AG08396 (cell line): Measurements from ENCODE around the gene ABRACL.
"Not testable (repeated sequence)": the region's sequence is repeated elsewhere in the genome, so short reads cannot be mapped to it uniquely, and the experiment has no call there.

Experiments
- DNase-seq: peaks from one replicate; pipeline ENCODE4 v3.0.0; 2012; ENCODE audit warnings: low spot score, mixed read lengths

Gene ABRACL

GRCh38 chr6:139011980-139012379, 16.6 kb upstream of the ABRACL start:
- no peak for DNase-seq

DNA sequence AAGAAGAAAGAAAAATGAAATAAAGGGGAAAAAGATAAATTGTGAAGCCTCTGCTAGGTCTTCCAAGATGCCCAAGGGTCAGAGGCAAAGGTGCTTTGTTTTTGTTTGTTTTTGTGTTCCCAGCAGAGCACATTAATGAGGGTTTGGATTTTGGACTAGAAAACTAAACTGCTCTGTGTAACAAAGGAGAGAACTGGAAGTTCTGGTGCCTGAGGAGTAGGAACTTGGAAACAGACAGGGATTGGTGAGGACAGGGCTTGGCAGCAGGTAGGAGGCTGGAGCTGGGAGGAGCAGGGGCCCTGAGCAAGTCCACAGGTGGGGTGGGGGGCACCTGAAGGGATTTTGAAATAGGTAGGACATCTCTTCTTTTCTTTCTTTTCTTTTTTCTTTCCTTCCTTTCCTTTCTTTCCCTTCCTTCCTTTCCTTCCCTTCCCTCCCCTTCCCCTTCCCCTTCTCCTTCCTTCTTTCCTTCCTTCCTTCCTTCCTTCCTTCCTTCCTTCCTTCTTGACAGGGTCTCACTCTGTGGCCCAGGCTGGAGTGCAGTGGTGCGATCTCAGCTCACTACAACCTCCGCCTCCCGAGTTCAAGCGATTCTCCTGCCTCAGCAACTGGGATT, 15.3 kb upstream of the ABRACL start:
- no peak for DNase-seq

DNA sequence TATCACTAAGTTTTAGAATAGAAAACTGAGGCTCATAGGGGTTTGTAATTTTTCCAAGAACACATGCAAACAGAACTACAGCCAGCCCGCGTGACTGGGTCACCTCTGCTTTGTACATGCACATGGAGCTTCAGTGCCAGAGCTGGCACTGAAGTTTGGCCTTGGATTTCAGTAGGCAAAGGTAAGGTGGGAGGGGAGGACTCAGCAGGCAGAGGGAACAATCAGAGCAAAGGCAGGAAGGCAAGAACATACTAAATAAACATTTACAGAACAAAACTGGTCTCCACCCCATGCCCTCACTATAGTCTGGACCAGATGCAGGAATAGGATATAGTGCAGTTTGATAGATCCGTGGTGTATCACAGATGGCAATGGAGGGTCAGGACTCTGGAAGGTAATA, 13.6 kb upstream of the ABRACL start:
- DNase-seq: no peak

DNA sequence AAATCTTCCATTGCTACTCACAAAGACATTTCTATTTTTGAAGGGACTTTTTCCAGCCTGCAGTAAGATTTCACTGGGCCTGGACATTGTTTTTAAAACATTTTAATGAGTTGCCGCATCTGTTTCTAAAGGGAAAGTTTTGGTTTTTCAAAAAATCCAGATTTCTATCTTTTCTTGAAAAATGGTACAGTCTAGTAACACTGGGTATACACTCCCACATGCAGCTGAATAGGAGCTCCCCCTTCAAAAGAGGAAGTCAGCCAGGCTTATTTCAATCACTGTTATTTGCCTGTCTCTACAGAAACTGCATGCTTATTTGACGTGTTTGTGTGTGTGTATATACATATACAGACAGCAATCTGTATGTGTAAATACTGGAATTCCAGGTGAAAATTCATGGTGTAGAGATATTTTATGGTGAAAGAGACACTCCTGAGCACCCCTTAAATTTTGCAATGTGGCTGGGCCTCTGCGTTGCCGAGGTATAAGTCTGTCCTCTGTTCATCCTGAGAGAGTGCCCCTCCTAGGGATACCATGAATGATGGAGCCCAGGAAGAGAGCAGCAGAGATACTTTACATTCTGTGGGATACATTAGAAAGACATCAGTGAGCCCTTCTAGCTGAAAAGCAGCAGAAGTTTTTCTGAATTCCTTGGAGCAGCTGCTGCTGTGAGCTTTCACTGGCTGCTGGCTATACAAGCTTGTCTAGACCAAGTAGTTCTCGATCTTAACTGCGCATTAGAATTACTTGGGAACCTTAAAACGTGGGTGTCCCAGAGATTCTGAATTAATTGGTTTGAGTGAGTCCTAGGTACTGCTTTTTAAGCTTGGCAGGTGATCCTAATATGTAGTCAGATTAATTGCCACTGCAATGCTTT, 12.0 kb upstream of the ABRACL start:
- no peak for DNase-seq

- DNase-seq: no peak
Measured at GRCh38 chr6:139017227-139017626, 11.3 kb upstream of the ABRACL start.

DNA sequence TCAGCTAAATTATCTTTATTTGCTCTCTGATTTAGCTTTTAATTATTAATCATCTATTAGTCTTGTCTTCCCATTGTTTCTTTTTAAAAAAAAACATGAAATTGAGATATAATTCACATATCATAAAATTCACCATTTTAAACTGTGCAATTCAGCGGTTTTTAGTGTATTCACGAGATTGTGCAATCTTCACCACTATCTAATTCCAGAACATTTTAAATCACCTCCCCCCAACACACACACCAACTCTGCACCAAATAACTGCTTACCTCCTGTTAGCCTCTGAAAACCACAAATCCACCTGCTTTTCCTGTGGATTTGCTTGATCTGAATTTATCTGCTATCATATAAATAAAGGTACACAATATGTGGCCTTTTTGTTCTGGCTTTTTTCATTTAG, 8.8 kb upstream of the ABRACL start:
- no peak for DNase-seq

- no peak for DNase-seq
Measured at GRCh38 chr6:139020689-139021088, 7.9 kb upstream of the ABRACL start.

DNA sequence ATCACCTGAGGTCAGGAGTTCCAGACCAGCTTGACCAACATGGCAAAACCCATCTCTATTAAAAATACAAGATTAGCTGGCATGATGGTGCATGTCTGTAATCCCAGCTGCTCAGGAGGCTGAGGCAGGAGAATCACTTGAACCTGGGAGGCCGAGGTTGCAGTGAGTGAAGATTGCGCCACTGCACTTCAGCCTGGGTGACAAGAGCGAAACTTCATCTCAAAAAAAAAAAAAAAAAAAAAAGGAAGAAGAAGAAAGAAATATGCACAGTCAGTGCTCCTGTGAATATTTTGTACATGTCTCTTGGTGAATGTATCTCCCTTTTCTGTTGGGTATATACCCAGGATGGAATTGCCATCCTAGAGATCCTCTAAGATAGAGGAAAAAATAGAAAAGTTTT, 3.1 kb upstream of the ABRACL start:
- DNase-seq: not testable (repeated sequence)

GRCh38 chr6:139027620-139028182, 844 bp upstream of the ABRACL start:
- DNase-seq: no peak

DNA sequence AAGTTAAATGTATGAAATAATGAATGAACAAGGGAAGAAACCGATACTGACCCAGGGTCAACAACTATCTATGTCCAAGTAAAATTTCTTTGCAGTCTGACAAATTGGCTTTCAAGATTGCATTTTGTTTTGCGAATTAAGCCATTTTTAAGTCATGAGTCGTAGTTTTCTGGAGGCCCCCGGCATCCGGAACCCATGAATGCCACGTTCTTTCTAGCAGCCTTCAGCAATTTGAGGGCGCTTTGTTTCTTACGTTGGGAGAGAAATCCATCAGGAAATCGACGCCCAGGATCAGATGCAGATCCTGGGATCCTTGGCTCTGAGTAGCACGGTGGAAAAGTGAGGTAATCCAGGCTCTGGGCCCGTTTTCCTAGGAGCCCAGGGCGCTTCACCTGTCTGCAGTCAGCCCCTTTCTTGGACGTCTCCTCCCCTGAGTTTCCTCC, 309 bp upstream of the ABRACL start:
- no peak for DNase-seq

DNA sequence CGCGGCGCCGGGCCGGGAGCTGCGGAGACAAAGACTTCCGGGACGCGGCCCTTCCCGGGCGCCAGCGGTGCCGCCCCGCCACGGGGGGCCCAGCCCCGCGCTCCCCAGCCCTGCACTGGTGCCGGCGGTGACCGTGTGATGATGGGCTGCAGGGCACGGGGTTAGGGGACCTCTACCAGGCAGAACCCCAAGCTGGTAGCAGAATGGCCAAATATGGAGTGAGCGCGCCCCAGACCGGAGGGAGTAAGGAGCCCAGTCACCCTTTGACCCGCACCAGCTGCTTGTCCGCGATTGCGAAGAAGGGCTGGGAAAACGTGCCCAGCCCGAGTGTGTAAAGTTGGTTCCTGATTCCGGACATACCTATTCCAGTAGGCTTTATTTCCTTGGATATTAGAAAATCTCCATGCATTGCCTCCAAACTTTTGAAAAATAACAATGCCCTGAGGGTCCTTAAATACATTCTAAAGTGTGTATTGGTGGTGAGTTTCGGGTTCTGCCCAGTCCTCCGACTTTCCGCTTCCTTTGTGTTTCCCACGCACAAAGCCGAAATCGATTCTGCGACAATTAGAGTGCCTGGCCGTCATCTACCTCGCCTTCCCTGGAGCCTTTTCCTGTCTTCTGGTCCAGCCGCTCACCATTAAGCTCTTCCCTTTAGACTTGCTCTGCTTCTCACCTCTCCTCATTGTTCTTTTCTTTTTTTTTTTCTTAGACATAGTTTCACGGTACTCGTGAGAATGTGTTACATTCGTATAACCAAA, 1.1 kb downstream of the ABRACL start:
- DNase-seq: peak; percentile 80

DNA sequence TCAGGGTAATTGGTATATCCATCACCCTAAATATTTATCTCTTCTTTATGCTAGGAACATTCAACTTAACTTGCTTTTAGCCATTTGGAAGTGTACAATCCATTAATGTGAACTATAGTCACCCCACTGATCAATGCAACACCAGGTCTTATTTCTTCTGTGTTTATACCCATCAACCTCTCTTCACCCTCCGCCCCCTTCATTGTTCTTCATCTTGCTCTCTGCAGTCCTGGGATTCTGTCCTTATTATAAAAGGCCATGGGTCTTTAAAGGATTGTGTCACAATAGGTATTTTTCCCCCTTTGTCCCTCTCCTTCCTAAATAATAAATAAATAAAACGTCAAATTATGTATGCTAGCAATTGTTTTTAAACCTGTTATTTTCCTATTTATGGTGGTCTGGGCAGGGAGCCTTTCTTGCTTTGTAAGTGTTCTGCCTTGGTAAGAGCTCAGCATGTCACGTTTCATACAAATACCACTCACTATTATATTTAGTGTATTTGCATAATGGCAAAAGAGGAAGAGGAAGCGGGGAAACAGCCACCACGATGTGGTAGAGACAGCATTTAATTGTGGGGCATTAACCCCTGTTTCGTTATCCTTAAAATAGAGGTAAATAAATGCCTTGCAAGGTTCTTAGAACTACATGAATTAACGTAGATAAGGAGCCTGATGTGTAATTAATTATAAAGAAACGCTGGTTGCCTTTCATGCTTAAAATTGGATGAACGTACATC, 1.9 kb downstream of the ABRACL start:
- DNase-seq: no peak

GRCh38 chr6:139037490-139037889, 8.9 kb downstream of the ABRACL start:
- peak; percentile 27 for DNase-seq

GRCh38 chr6:139044250-139044649, 15.7 kb downstream of the ABRACL start:
- DNase-seq: no peak

DNA sequence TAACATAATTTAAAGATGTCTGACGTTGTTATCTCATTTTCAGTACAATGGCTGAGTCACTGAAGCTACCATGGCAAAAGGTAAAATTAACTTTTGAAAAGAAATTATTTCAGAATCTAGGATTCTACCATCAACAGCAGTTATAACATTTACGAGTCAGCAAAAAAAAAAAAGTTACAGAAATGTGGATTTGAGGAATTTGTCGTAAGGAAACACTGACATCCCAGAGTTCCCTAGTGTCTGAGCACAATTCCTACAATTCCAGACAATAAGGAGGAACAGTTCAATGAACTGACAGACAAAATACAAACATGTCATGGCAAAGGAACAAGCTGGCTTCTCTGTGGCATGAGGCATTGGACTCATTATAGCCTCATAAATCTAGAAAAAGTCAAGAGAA, 19.1 kb downstream of the ABRACL start:
- DNase-seq: no peak

DNA sequence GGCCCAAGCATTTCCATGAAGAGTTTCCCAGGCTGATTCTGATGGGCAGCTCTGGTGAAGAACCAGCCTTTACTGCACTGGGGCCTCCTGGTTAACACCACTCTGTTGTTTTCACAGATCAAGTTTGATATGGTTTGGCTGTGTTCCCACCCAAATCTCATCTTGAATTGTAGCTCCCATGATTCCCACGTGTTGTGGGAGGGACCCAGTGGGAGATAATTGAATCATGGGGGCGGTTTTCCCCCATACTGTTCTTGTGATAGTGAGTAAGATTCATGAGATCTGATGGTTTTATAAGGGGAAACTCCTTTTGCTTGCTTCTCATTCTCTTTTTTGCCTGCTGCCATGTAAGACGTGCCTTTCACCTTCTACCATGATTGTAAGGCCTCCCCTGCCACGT, 20.4 kb downstream of the ABRACL start:
- DNase-seq: not testable (repeated sequence)

DNA sequence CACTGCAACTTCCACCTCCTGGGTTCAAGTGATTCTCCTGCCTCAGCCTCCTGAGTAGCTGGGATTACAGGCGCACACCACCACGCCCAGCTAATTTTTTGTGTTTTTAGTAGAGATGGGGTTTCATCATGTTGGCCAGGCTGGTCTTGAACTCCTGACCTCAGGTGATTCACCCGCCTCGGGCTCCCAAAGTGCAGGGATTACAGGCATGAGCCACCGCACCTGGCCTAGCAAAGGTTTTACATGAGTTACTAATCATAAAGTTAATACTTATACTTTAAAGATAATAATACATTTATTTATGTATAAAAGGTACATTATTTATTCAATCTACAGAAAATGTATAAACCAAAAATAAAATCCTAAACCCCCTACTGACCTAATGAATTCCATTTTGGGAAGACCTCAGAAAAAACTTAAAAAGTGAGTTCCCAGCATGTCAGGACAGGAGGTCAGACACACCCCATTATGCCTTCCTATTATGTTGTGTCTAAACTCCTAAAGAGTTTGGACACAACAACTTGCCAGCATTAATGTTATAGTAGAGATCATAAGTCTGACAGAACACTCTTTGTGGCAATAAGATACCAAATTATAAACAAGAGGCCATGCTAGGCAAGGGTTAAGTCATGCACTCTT, 21.7 kb downstream of the ABRACL start:
- DNase-seq: not testable (repeated sequence)

DNA sequence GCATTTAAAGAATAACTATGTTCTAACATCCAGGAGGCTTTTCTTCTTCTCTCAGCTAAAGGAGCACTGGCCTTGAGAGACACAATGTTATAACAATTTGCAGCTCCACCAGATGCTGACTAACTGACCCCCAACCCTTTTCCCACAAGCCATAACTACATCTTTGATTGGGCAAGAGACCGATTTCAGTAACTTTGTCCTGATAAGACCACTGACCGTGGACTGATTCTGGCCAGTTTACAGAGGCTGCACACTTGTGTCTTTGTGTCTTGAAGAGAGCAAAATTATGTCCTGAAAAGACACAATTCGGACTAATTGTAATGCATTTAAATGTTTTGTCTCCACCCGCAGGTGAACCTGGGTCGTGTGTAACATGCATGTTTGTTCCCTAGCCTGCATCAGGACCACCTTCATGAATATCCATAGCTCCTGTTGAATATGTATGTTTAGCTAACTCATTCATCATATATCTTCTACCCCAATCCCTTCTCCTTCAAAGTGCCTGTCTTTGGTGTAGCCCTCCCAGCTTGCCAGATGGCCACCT, 22.3 kb downstream of the ABRACL start:
- DNase-seq: no peak

GRCh38 chr6:139051396-139052060, 23.0 kb downstream of the ABRACL start:
- DNase-seq: no peak

DNA sequence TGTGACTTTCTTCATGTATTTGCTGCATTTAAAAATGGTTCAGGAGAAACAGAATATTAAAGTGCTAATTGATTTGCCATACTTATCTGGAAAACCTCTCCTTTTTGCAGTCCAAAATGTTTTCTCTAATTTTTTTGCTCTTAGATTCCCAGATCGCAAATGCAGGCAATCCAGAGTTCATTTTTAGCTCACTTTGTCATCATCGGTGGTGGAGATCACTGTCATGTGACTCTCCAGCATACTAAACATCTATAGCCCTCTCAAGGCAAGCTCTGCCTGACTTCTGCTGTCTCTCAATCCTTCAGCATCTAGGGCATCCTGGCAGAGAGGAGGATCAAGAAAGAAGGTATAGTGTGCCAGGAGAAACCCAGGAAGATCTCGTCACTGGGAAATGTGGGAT, 24.8 kb downstream of the ABRACL start:
- DNase-seq: no peak
